ENCODE measurements around the gene ARMC10. TPM values are rescaled to one million over a fixed set of nuclear protein-coding genes. Genes with fewer than 3 reads are reported as not detected.

Gene ARMC10
- total RNA-seq, 1 donor from 2014 or later = 22.1 TPM

Other genes with a start within 250 kb of the ARMC10 start
- 34.6 and 71.4 TPM in 2 replicates for gene LRRC17, start 162.1 kb upstream of the ARMC10 start, total RNA-seq
- gene FBXL13, start 344 bp upstream of the ARMC10 start, total RNA-seq = 0.39 and 2.2 TPM in 2 replicates
- 3.3 and 4.7 TPM in 2 replicates for gene NAPEPLD, start 74.0 kb downstream of the ARMC10 start, total RNA-seq
- 28.8 and 39.3 TPM in 2 replicates for gene PMPCB, start 222.3 kb downstream of the ARMC10 start, total RNA-seq

All from glomerular endothelial cell (primary cell).